Posterior vena cava (tissue), 2 donors: Measurements from ENCODE around the gene COQ8B. TPM values are rescaled to one million over a fixed set of nuclear protein-coding genes. Genes with fewer than 3 reads are reported as not detected.

Experiments
- DNase-seq: peaks from one replicate; pipeline ENCODE4 v3.0.0-alpha.2; 2020; ENCODE audit warnings: low spot score
- intact Hi-C, 2 donors: fragments of 100-400 bp; cut with DNase I; formaldehyde crosslinking; loops; one replicate each; pipeline versions ENCODE4 v1.14.1 to v1.14.2; 2022 to 2023
- total RNA-seq, 2 donors: library from RNA; stranded (reverse); fragmentation: NEBNext Ultra II Directional; extraction: Animal tissue kit (Norgen Biotek cat#: 25700); gene quantifications; one replicate each; pipeline ENCODE4 v1.2.1, GENCODE V29; 2021
- donor health status: DM: yes; HTN: yes; CAD: no.
- donor health status: DM: yes; HTN: yes; CAD: no.

The COQ8B gene
- total RNA-seq, 2 donors from 2014 or later = 21.5 to 29.9 TPM

- no peak for DNase-seq
- intact Hi-C loops = no loop called here
These were observed 7.1 kb upstream of the COQ8B start for GRCh38 chr19:40723661-40724254.

- intact Hi-C loops = no loop called here
- no peak for DNase-seq
These were observed 5.4 kb upstream of the COQ8B start for GRCh38 chr19:40721936-40722661.

GRCh38 chr19:40721140-40721486, 4.4 kb upstream of the COQ8B start:
- DNase-seq = no peak
- intact Hi-C loops = no loop called here

- no peak for DNase-seq
- intact Hi-C loops = loop anchor here in 1 of 2 donors (5.0 kb wide), 1 partner anchor 33 kb away; the partner anchor contains the start of genes ACTMAP and SNRPA
These were observed 2.8 kb upstream of the COQ8B start for GRCh38 chr19:40719414-40719894.

GRCh38 chr19:40718774-40719391, 2.2 kb upstream of the COQ8B start:
- intact Hi-C loops = loop anchor here in 1 of 2 donors (5.0 kb wide), 1 partner anchor 33 kb away; the partner anchor contains the start of genes ACTMAP and SNRPA
- peak; percentile 88 for DNase-seq

GRCh38 chr19:40717880-40718773, 1.4 kb upstream of the COQ8B start:
- intact Hi-C loops = loop anchor here in 1 of 2 donors (2.0 to 5.0 kb wide), 2 partner anchors 27 to 34 kb away; partner anchors contain the start of genes ACTMAP, NUMBL and SNRPA
- no peak for DNase-seq

GRCh38 chr19:40717325-40717879, 716 bp upstream of the COQ8B start:
- DNase-seq = peak; percentile 89
- intact Hi-C loops = loop anchor here in 1 of 2 donors (2.0 to 5.0 kb wide), 2 partner anchors 27 to 35 kb away; partner anchors contain the start of genes ACTMAP, NUMBL and SNRPA

GRCh38 chr19:40716031-40716481, 630 bp downstream of the COQ8B start:
- DNase-seq = no peak
- intact Hi-C loops = loop anchor here in 1 of 2 donors (2.0 to 5.0 kb wide), 2 partner anchors 25 to 36 kb away; partner anchors contain the start of genes ACTMAP, NUMBL and SNRPA

- peak; percentile 98 for DNase-seq
- intact Hi-C loops = loop anchor here in 1 of 2 donors (5.0 kb wide), 1 partner anchor 38 kb away; the partner anchor contains the start of genes ACTMAP and SNRPA
These were observed 2.0 kb downstream of the COQ8B start for GRCh38 chr19:40714441-40715299.

- DNase-seq = no peak
- intact Hi-C loops = no loop called here
These were observed 2.7 kb downstream of the COQ8B start for GRCh38 chr19:40713939-40714338.

GRCh38 chr19:40709817-40710216, 6.9 kb downstream of the COQ8B start:
- no peak for DNase-seq
- intact Hi-C loops = no loop called here

GRCh38 chr19:40707615-40708014, 9.1 kb downstream of the COQ8B start:
- DNase-seq = no peak
- intact Hi-C loops = no loop called here

GRCh38 chr19:40705950-40706619, 10.6 kb downstream of the COQ8B start:
- DNase-seq = no peak
- intact Hi-C loops = no loop called here

GRCh38 chr19:40705362-40705651, 11.4 kb downstream of the COQ8B start:
- intact Hi-C loops = no loop called here
- peak; percentile 92 for DNase-seq

GRCh38 chr19:40704491-40705361, 12.0 kb downstream of the COQ8B start:
- intact Hi-C loops = no loop called here

GRCh38 chr19:40703029-40703755, 13.5 kb downstream of the COQ8B start:
- intact Hi-C loops = no loop called here
- no peak for DNase-seq

More at GRCh38 chr19:40704491-40705361, 12.0 kb downstream of the COQ8B start:
- DNase-seq = no peak
